HG02943 (cell line): Measurements from ENCODE around the gene ADGRA1.

Experiments
- ATAC-seq: cut with Tn5 transposase; IDR thresholded peaks from one replicate; pipeline ENCODE4 v1.9.1; 2021; ENCODE audit warnings: mild to moderate bottlenecking, low read depth, moderate library complexity; ENCODE audit not compliant: unreplicated experiment

ADGRA1 gene, protein sequence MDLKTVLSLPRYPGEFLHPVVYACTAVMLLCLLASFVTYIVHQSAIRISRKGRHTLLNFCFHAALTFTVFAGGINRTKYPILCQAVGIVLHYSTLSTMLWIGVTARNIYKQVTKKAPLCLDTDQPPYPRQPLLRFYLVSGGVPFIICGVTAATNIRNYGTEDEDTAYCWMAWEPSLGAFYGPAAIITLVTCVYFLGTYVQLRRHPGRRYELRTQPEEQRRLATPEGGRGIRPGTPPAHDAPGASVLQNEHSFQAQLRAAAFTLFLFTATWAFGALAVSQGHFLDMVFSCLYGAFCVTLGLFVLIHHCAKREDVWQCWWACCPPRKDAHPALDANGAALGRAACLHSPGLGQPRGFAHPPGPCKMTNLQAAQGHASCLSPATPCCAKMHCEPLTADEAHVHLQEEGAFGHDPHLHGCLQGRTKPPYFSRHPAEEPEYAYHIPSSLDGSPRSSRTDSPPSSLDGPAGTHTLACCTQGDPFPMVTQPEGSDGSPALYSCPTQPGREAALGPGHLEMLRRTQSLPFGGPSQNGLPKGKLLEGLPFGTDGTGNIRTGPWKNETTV

DNA sequence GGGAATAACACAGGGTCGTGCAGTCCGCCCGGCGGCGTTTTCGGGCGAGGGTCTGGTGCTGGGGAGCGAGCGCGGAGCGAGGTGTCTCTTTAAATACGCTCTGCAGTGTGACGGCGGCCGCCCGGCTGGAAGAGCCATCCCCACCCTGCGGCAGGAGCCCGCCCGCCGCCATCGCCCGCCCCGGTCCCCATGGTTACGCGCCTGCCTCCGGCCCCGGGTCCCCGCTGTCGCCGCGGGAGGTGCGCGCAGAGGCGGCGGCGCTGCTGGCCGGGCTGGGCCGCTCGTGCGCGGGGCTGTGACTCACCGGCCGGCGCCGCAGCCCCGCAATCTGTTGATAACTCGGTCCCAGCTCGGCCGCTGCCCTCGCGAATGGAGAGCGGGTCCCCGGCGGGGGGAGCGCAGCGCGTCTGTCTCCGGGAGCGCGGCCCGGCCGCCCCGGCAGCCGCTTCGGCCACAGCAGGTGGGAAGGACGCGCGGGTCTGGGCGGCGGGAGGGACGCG is at the start of gene ADGRA1:
Gene ADGRA1, plus strand, starts transcription at position 246 of the 500 bp plus-strand sequence. CDS start 986 bp downstream, outside the sequence.
- no peak for ATAC-seq

DNA sequence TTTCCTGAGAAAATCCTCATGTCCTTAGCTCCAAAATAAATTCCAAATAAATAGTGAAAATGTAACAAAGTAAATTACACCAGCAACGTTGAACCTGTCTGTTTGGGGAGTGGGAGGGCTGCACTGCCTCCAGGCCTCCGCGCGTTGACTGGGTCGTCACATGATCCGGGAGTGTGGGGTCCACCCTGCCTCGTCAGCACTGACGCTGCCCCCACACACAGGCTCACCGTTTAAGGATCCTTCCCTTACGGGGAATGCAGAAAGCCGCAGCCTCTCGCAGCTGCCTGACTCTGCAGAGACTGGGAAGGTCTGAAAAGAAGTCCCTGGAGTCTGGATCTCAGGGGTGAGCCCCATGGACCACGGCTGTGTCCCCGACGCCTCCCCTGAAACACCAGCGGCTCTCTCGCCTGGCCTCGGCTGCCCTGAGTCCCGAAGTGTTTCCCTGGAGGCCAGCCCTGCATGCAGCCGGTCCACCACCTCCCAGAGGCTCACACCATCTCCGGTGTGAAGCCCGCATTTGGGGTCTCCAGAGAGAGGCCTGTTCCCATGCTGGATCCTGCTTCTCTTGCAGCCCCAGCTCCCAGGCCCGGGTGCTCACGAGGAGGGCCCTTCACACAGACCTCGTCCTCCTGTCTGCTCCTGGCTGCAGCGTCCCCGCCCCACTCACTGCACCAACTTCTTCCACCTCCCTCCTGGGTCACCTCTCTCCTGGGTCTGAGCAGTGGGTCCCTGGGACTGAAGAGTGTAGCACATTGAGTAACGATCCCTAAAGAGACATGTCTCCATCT is 49.5 kb upstream of the ADGRA1 start:
- no peak for ATAC-seq

DNA sequence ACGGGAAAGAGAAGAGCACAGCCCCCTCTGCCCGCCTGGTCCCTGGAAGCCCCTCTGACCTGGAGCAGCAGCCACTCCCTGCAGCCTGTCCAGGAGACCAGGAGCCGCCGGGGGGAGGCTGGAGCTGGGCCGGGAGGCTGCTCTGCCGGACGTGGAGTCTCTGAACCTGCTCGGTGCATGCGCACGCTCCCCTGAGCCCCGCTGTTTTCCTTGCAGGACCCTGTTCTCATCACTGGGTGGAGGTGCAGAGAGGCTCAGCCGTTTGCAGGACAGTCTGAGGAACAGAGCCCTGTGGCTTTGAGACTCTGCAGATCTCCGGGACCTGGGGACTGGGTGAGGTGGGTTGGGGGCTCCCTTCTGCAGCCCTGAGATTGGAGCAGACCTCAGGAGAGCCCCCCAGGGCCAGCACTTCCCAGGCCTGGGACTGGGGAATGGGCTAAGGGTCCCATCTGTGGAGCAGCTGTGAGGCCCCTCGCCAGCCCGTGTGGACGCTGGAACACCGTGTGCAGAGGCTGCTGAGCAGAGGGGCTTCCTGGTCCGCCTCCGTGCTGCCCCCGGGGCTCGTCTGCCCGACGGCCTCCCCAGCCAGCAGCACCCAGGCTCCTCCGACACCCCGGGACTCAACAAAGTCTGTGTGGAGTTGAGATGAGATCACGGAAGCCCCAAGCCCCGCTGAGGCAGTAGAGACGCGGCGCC is 48.5 kb upstream of the ADGRA1 start:
- no peak for ATAC-seq

DNA sequence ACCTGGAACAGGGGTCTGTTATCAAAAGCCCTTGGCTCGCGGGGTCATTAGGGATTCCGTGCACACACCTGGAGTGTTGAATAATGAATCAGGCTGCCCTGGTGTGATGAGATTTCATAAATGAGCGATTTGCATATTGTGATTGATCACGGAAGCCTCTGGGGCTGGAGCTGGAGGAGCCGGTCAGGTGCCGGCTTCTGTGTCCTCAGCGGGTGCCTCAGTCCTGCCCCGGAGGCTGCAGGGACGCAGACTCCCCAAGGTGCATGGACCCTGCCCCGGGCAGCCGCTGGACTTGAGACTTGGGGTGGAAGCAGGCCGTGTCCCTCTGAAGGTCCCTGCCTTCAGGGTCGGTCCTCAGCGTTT is 47.9 kb upstream of the ADGRA1 start:
- ATAC-seq: no peak

GRCh38 chr10:133040198-133040597 is 47.5 kb upstream of the ADGRA1 start:
- no peak for ATAC-seq

DNA sequence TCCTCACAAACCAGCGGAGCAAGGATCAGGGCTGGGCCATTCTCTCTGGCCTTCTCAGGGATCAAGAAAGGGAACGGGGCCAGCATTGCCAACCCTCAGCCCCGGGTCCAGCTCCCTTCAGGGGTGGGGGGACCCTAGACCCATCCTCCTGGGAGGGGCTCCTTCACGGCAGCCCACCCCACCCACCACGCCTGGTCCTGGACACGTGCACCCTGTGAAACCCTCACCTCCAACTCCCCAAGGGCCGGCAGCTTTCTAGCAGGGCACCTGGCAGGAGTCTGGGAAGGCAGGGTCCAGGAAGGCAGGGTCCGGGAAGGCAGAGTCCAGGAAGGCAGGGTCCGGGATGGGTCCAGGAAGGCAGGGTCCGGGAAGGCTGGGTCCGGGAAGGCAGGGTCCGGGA is 46.6 kb upstream of the ADGRA1 start:
- ATAC-seq: no peak

- no peak for ATAC-seq
These were observed 45.7 kb upstream of the ADGRA1 start for GRCh38 chr10:133042061-133042460.

GRCh38 chr10:133042816-133043215 is 44.9 kb upstream of the ADGRA1 start:
- no peak for ATAC-seq

- no peak for ATAC-seq
These were observed 44.0 kb upstream of the ADGRA1 start for GRCh38 chr10:133043541-133044225.

GRCh38 chr10:133044401-133044811 is 43.3 kb upstream of the ADGRA1 start:
- ATAC-seq: no peak

GRCh38 chr10:133045556-133046389 is 42.0 kb upstream of the ADGRA1 start:
- no peak for ATAC-seq

GRCh38 chr10:133046390-133046765 is 41.3 kb upstream of the ADGRA1 start:
- ATAC-seq: no peak

- ATAC-seq: no peak
These were observed 40.1 kb upstream of the ADGRA1 start for GRCh38 chr10:133047526-133048123.

GRCh38 chr10:133048266-133048665 is 39.5 kb upstream of the ADGRA1 start:
- no peak for ATAC-seq

DNA sequence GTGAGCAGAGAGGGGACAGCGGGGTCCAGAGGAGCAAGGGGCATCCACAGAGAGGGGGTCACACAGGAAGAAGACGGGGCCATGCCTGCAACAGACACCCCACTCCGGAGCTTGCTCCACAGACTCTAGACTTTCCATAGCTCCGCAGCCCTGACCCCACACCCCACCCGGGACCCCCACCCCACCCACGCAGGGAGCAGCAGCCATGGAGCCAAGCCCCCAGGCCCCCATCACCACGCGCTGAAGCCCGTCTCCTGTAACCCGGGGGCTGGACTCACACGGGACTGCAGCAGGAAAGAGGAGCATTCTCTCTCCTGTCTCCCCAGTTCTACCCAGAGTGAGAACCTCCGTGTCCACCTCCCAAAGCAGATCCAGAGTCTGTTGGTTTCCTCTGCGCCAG is 38.8 kb upstream of the ADGRA1 start:
- ATAC-seq: no peak

GRCh38 chr10:133049639-133050038 is 38.1 kb upstream of the ADGRA1 start:
- ATAC-seq: no peak

- ATAC-seq: no peak
These were observed 37.4 kb upstream of the ADGRA1 start for GRCh38 chr10:133050371-133050770.

GRCh38 chr10:133052076-133052475 is 35.6 kb upstream of the ADGRA1 start:
- no peak for ATAC-seq
